Measurements from ENCODE around the gene IL22RA2. TPM values are rescaled to one million over a fixed set of nuclear protein-coding genes. Genes with fewer than 3 reads are reported as not detected.

The IL22RA2 gene
- total and polyA plus RNA-seq, 2 of the 13 experiments (the other 11 are each of a cell fraction or from before 2014, with no cell fraction given): not detected

GRCh38 chr6:137218917-137219663 is 45.6 kb upstream of the IL22RA2 start, which contains the start of gene IFNGR1 (continued):
- no peak for TF ChIP-seq THAP7 (CRISPR knock-in tag; IDR thresholded peaks at IDR 0.05)
- peak; percentile 98 for TF ChIP-seq ZNF883 (CRISPR knock-in tag; IDR thresholded peaks at IDR 0.05; ENCODE audit: not compliant biosample characterization)
- TF ChIP-seq HNRNPLL (IDR thresholded peaks at IDR 0.05; ENCODE audit: low read depth, low read length, poor library complexity, severe bottlenecking): peak; percentile 87
- 0 out of 2 replicates have a peak, but pooled peaks have one; percentile 89 for TF ChIP-seq CAMTA2 (CRISPR knock-in tag; IDR thresholded peaks at IDR 0.05; ENCODE audit: borderline replicate concordance)
- TF ChIP-seq PHB2 (IDR thresholded peaks at IDR 0.05; ENCODE audit: partially characterized antibody): no peak
- TF ChIP-seq ZNF770 (CRISPR knock-in tag; IDR thresholded peaks at IDR 0.05): no peak
- TF ChIP-seq HBP1 (CRISPR knock-in tag; IDR thresholded peaks at IDR 0.05; ENCODE audit: low read depth): peak; percentile 52; the same call in 1 of the 2 replicates
- no peak for TF ChIP-seq SYNCRIP (IDR thresholded peaks at IDR 0.05; ENCODE audit: insufficient read depth, low read depth, low read length)
- peak; percentile 85; the same call in 1 of the 2 replicates for TF ChIP-seq ZNF33B (CRISPR knock-in tag; IDR thresholded peaks at IDR 0.05)
- TF ChIP-seq TFDP1 (CRISPR knock-in tag; IDR thresholded peaks at IDR 0.05; ENCODE audit: borderline replicate concordance): peak; percentile 58; the same call in 1 of the 2 replicates
- no peak for TF ChIP-seq NFE2 (CRISPR knock-in tag; IDR thresholded peaks at IDR 0.05)
- TF ChIP-seq NFIC (IDR thresholded peaks at IDR 0.05; ENCODE audit: low read length): no peak
- TF ChIP-seq CBX1 (IDR thresholded peaks at IDR 0.05; ENCODE audit: low read depth): no peak
- TF ChIP-seq ZBTB26 (CRISPR knock-in tag; IDR thresholded peaks at IDR 0.05; ENCODE audit: borderline replicate concordance): peak; percentile 86; the same call in 1 of the 2 replicates
- peak; percentile 82; the same call in 1 of the 2 replicates for TF ChIP-seq ZNF256 (CRISPR knock-in tag; conservative IDR thresholded peaks at IDR 0.05)
- peak; percentile 89; the same call in 1 of the 2 replicates for TF ChIP-seq THAP9 (CRISPR knock-in tag; IDR thresholded peaks at IDR 0.05; ENCODE audit: borderline replicate concordance)
- TF ChIP-seq ERF (CRISPR knock-in tag; IDR thresholded peaks at IDR 0.05): peak; percentile 84; the same call in 1 of the 2 replicates

Data from HepG2 (cell line).